Kidney epithelial cell (primary cell): Measurements from ENCODE around the gene DDX60. TPM values are rescaled to one million over a fixed set of nuclear protein-coding genes. Genes with fewer than 3 reads are reported as not detected.

Experiments
- DNase-seq: peaks from one replicate; pipeline ENCODE4 v3.0.0-alpha.2; 2010; ENCODE audit warnings: low read depth
- H3K27me3 ChIP-seq: 2 replicates; pipeline ENCODE4 v1.6.0; 2011; ENCODE audit warnings: low read length; ENCODE audit not compliant: control insufficient read depth, insufficient read depth
- H3K36me3 ChIP-seq: 2 replicates; pipeline ENCODE4 v1.5.1; 2011; ENCODE audit warnings: low read length; ENCODE audit not compliant: control insufficient read depth, insufficient read depth
- H3K4me3 ChIP-seq: 2 replicates; pipeline ENCODE4 v1.5.1; 2011; ENCODE audit warnings: low read depth, mild to moderate bottlenecking, control low read depth, low read length
- CTCF ChIP-seq: IDR thresholded peaks from 2 replicates; pipeline ENCODE4 v1.5.1; 2011; ENCODE audit warnings: mild to moderate bottlenecking, moderate library complexity, low read length, control low read depth, inconsistent platforms; ENCODE audit not compliant: insufficient read depth, poor library complexity, severe bottlenecking
- total RNA-seq: library from RNA; depleted of rRNA; stranded (reverse); fragments of >200 nt; gene quantifications from 2 replicates; pipeline ENCODE4 v1.2.3, GENCODE V29; 2015

DDX60 gene
- total RNA-seq, 1 donor from 2014 or later = 28.3 TPM

GRCh38 chr4:168325591-168325990 is 7.0 kb upstream of the DDX60 start:
- Histone ChIP-seq H3K4me3 (no peak overlapping the region), H3K27me3 (no peaks in the 10 kb centered on the region), H3K36me3 (no peaks in the 10 kb centered on the region)
- TF ChIP-seq CTCF = no peak
- DNase-seq = no peak

GRCh38 chr4:168321006-168321405 is 2.5 kb upstream of the DDX60 start:
- no peak for DNase-seq
- Histone ChIP-seq H3K27me3 (no peaks in the 10 kb centered on the region), H3K4me3 (no peak overlapping the region), H3K36me3 (no peaks in the 10 kb centered on the region)
- TF ChIP-seq CTCF = no peak

GRCh38 chr4:168319486-168320019 is 1.0 kb upstream of the DDX60 start:
- no peaks in the 10 kb centered on the region for H3K27me3 ChIP-seq
- H3K4me3 ChIP-seq = no peak overlapping the region
- no peak for TF ChIP-seq CTCF
- H3K36me3 ChIP-seq = no peaks in the 10 kb centered on the region
- no peak for DNase-seq

GRCh38 chr4:168317621-168318020 is 931 bp downstream of the DDX60 start:
- H3K36me3 ChIP-seq = no peaks in the 10 kb centered on the region
- DNase-seq = no peak
- no peak overlapping the region for H3K4me3 ChIP-seq
- H3K27me3 ChIP-seq = no peaks in the 10 kb centered on the region
- no peak for TF ChIP-seq CTCF

- no peak for TF ChIP-seq CTCF
- no peaks in the 10 kb centered on the region for H3K27me3 ChIP-seq
- no peak overlapping the region for H3K4me3 ChIP-seq
- no peak for DNase-seq
- no peaks in the 10 kb centered on the region for H3K36me3 ChIP-seq
These were observed 8.8 kb downstream of the DDX60 start for GRCh38 chr4:168309781-168310180.

- TF ChIP-seq CTCF = no peak
- DNase-seq = no peak
- H3K36me3 ChIP-seq = no peaks in the 10 kb centered on the region
- H3K4me3 ChIP-seq = no peak overlapping the region
- no peaks in the 10 kb centered on the region for H3K27me3 ChIP-seq
These were observed 9.6 kb downstream of the DDX60 start for GRCh38 chr4:168308912-168309311.
